SW 1271 (cell line): ENCODE measurements around the gene MAP3K13.
A peak's percentile ranks its signal among the peaks of the same experiment; 100 is the strongest.

Source experiments
- DNase-seq, 2 experiments: peaks; one replicate each; lab custom pipeline; 2025; lab: John Stamatoyannopoulos, UW

MAP3K13 gene, protein sequence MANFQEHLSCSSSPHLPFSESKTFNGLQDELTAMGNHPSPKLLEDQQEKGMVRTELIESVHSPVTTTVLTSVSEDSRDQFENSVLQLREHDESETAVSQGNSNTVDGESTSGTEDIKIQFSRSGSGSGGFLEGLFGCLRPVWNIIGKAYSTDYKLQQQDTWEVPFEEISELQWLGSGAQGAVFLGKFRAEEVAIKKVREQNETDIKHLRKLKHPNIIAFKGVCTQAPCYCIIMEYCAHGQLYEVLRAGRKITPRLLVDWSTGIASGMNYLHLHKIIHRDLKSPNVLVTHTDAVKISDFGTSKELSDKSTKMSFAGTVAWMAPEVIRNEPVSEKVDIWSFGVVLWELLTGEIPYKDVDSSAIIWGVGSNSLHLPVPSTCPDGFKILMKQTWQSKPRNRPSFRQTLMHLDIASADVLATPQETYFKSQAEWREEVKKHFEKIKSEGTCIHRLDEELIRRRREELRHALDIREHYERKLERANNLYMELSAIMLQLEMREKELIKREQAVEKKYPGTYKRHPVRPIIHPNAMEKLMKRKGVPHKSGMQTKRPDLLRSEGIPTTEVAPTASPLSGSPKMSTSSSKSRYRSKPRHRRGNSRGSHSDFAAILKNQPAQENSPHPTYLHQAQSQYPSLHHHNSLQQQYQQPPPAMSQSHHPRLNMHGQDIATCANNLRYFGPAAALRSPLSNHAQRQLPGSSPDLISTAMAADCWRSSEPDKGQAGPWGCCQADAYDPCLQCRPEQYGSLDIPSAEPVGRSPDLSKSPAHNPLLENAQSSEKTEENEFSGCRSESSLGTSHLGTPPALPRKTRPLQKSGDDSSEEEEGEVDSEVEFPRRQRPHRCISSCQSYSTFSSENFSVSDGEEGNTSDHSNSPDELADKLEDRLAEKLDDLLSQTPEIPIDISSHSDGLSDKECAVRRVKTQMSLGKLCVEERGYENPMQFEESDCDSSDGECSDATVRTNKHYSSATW

GRCh38 chr3:185362850-185363661 is at the start of gene MAP3K13:
Gene MAP3K13, plus strand, starts transcription at chr3:185363136. Its CDS starts 65,446 bp downstream, at chr3:185428582.
- DNase-seq: no peak

DNA sequence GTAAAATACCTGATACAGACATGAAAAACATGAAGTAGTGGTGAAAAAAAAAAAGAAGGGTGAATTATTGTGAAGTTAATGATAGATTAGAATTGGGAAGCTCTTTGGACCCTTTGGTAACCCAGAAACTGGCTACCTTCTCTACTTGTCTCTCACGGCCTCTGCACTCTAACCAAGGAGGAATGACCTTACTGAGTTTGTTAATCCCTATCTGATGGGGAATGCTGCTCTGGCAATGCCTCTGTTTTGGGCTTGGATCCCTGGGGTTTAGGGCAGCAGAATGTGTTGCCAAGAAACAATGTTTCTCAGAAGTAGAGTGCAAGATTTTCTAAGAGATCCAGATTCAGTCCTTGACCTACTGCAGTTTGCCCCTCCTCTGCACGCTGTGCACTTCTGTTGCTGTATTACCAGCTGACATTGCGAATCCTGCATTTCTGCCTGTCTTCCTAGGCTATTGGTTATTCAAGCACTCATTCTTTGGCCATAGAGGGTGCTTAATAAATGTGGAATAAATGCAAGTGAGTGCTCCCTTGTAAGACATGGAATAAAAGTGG is 49.2 kb upstream of the MAP3K13 start:
- no peak for DNase-seq

DNA sequence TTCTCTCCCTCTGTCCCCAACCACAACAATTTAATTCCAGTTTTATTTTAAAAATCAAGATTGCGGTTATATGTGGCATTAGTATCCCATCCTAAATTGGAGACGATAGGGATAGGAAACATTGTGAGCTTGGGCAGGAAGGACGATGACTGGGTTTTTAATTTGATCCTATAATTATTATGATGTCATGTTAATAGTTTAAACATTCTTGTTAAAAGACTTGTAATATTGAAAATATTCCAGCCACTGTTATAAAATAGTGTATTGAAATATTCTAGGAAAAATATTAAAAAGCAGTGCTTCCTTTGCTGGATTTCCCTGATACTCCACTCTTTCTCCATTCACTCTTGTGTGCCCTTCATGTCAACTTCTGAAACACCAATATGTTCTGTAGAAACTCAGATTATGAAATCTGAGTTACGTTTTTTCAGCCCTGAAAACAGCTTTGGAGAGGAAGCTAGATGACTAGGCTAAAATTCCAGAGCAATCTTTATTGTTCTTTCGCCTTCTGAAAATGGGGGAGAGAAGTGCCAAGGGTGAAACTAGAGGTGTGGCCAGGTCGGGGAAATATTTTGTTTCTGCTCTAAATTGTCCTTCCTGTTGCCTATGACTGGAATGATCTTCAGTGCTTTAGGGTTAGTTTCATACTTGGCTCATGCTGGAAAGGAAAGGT is 46.1 kb upstream of the MAP3K13 start:
- DNase-seq: peak in 1 of 2 experiments; percentile 47

- no peak for DNase-seq
These were observed 45.3 kb upstream of the MAP3K13 start for GRCh38 chr3:185317674-185318073.

DNA sequence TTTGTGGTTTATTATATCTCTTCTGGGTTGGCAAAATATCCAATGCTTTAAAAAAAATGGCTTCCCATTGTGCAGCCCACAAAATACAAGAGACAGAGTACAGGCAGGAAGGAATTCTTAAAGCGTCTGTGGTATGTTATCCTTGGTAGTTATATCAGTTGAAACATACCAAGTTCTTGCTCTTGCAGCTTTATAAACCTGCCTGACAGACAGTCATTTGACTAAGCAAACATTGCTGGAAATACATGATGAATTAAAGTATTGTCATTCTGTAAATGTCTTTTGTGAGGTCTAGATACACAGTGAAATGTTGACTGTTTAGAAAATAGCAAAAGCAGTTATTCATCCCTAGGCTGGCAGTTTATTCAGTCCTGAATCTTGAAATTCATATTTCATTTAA is 44.8 kb upstream of the MAP3K13 start:
- DNase-seq: peak in 1 of 2 experiments; percentile 13

GRCh38 chr3:185319801-185320200 is 43.1 kb upstream of the MAP3K13 start:
- DNase-seq: no peak

DNA sequence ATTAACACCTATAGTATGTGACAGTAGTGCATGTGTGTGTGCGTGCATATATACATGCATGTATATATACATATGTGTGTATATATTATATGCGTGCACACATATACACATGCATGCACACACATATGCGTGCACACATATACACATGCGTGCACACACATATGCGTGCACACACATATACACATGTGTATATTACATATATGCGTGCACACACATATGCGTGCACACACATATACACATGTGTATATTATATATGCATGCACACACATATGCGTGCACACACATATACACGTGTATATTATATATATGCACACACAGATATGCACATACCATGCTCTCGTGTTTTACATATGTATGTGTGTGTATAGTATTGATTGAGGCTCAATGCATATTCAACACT is 42.0 kb upstream of the MAP3K13 start:
- DNase-seq: no peak

DNA sequence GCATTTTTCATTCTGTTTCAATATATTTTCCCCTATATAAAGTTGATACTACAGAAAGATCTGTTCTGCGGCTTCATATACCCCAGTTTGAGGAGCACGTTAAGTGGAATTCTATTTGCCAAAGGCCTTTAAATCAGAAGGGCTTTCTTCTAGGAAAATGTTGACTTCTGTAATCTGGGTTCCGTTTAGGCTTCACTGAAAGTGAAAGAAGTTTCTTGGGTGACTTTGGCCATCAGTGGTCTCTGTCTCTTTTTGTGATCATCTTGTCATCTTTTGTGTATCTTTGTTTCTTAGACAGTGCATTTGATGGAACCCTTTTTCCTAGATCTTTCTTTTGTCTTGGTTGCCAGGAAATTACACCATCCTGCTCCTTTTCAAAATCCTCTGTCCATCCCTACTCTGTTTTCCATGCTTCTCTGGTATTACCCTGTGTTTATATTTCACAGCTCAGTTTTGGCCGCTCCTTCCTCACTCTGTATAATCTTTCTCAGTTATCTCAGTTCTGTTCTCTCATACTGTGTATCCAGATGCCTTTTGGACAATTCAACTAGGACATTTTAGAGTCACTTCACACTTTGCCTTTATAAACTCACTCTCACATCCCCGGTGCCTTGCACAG is 40.7 kb upstream of the MAP3K13 start:
- DNase-seq: no peak

GRCh38 chr3:185325946-185326791 is 36.8 kb upstream of the MAP3K13 start:
- no peak for DNase-seq

GRCh38 chr3:185327062-185327461 is 35.9 kb upstream of the MAP3K13 start:
- DNase-seq: no peak

- DNase-seq: no peak
These were observed 34.5 kb upstream of the MAP3K13 start for GRCh38 chr3:185328324-185329004.

GRCh38 chr3:185330238-185330637 is 32.7 kb upstream of the MAP3K13 start:
- no peak for DNase-seq

GRCh38 chr3:185330644-185331043 is 32.3 kb upstream of the MAP3K13 start:
- DNase-seq: no peak

GRCh38 chr3:185332026-185332735 is 30.8 kb upstream of the MAP3K13 start:
- DNase-seq: peak in 1 of 2 experiments; percentile 53

DNA sequence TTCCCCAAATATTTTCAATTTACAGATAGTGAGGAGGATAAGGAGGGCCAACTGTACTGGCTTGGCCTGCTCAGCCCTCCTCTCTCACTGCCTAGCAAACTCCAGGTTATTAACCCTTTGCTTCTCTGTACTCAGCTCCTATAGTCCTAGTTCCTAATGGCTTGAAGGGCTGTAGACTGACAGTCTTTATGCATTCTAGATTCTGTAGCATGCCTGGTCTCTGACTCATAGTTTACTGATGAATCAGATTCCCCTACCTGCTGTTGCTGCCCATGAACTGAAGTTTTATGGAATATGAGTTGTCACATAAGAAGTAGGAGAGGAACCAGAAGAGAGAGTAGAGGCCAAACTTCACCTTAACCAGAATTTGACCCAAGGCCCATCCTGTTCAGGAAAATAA is 27.1 kb upstream of the MAP3K13 start:
- DNase-seq: peak in 1 of 2 experiments; percentile 77

GRCh38 chr3:185337231-185337816 is 25.6 kb upstream of the MAP3K13 start:
- DNase-seq: no peak

DNA sequence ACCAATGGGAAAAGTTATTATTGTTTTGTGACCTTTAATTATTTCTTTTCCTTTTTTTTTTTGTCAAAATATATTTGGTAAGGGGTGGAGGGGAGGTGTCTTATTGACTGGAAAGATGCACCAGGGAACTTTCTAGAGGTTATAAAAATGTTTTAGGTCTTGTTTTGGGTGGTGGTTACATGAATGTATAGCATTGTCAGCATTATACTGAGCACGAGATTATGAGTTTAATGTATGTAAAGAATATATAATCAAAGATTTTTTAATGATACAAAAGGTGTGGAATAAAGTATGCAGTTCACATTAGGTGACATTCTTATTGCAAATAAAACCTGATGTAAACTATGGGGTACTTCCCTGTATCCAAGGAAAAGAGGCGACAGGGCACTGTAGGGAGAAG is 23.0 kb upstream of the MAP3K13 start:
- no peak for DNase-seq

DNA sequence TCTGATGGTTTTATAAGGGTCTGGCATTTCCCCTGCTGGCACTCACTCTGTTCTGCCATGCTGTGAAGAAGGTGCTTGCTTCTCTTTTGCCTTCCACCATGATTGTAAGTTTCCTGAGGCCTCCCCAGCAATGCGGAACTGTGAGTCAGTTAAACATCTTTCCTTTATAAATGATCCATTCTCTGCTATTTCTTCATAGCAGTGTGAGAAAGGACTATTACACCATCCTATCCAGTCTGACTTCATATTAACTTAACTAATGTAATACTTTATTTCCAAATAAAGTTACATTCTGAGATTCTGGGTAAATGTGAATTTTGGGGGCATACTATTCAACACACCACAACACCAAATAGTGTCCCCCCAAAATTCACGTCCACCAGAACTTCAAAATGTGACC is 22.2 kb upstream of the MAP3K13 start:
- DNase-seq: no peak
